Measurements from ENCODE around the gene TBL3. TPM values are rescaled to one million over a fixed set of nuclear protein-coding genes. Genes with fewer than 3 reads are reported as not detected.
A peak's percentile ranks its signal among the peaks of the same experiment; 100 is the strongest.

The TBL3 gene
- total RNA-seq, 2 experiments from 2014 or later: 12.7 to 15.5 TPM

GRCh38 chr16:1933097-1933661 lies 38.7 kb upstream of the TBL3 start:
- ATAC-seq (ENCODE audit: poor library complexity): no peak
- Histone ChIP-seq H3K9me3 (ENCODE audit: control insufficient read depth in 1 of 2, insufficient read depth in 1 of 2, low read length in 2 of 2) (no peaks in the 10 kb centered on the region), H3K27ac (ENCODE audit: low read depth in 1 of 2, low read length in 2 of 2) (no peak overlapping the region), H3K27me3 (ENCODE audit: control insufficient read depth in 1 of 2, insufficient read depth in 2 of 2, low read length in 2 of 2) (no peaks in the 10 kb centered on the region), H3K36me3 (ENCODE audit: insufficient read depth, low read length) (no peaks in the 10 kb centered on the region), H3K4me3 (ENCODE audit: low read length) (no peak overlapping the region), H3K4me1 (ENCODE audit: insufficient read depth, low read length) (peaks cover 11% of the 10 kb centered on the region)
- CTCF ChIA-PET: no interaction called here
- DNase-seq: no peak
- no peaks in the 10 kb centered on the region for H3K27me3 Mint-ChIP-seq
- H3K9me3 Mint-ChIP-seq: no peaks in the 10 kb centered on the region
- H3K4me1 Mint-ChIP-seq (ENCODE audit: low read depth): no peaks in the 10 kb centered on the region
- H3K27ac Mint-ChIP-seq: no peak overlapping the region
- H3K36me3 Mint-ChIP-seq (ENCODE audit: low read depth): peaks cover 1% of the 10 kb centered on the region
- H3K4me3 Mint-ChIP-seq: no peak overlapping the region
- TF ChIP-seq, protein P1, sequence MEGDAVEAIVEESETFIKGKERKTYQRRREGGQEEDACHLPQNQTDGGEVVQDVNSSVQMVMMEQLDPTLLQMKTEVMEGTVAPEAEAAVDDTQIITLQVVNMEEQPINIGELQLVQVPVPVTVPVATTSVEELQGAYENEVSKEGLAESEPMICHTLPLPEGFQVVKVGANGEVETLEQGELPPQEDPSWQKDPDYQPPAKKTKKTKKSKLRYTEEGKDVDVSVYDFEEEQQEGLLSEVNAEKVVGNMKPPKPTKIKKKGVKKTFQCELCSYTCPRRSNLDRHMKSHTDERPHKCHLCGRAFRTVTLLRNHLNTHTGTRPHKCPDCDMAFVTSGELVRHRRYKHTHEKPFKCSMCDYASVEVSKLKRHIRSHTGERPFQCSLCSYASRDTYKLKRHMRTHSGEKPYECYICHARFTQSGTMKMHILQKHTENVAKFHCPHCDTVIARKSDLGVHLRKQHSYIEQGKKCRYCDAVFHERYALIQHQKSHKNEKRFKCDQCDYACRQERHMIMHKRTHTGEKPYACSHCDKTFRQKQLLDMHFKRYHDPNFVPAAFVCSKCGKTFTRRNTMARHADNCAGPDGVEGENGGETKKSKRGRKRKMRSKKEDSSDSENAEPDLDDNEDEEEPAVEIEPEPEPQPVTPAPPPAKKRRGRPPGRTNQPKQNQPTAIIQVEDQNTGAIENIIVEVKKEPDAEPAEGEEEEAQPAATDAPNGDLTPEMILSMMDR (IDR thresholded peaks at IDR 0.05): no peak
- intact Hi-C loops (cut with DNase I, micrococcal nuclease): no loop called here
- POLR2A ChIA-PET: no interaction called here

- no peak overlapping the region for H3K27ac Mint-ChIP-seq
- DNase-seq (no peak), ATAC-seq (ENCODE audit: poor library complexity) (no peak)
- Histone ChIP-seq H3K27me3 (ENCODE audit: control insufficient read depth in 1 of 2, insufficient read depth in 2 of 2, low read length in 2 of 2) (no peaks in the 10 kb centered on the region), H3K36me3 (ENCODE audit: insufficient read depth, low read length) (peaks cover 20% of the 10 kb centered on the region), H3K4me3 (ENCODE audit: low read length) (no peak overlapping the region), H3K9me3 (ENCODE audit: control insufficient read depth in 1 of 2, insufficient read depth in 1 of 2, low read length in 2 of 2) (no peaks in the 10 kb centered on the region), H3K27ac (ENCODE audit: low read depth in 1 of 2, low read length in 2 of 2) (no peak overlapping the region), H3K4me1 (ENCODE audit: insufficient read depth, low read length) (peaks cover 9% of the 10 kb centered on the region)
- no peaks in the 10 kb centered on the region for H3K27me3 Mint-ChIP-seq
- ChIA-PET CTCF (no interaction called here), POLR2A (no interaction called here)
- peaks cover 6% of the 10 kb centered on the region for H3K36me3 Mint-ChIP-seq (ENCODE audit: low read depth)
- no peaks in the 10 kb centered on the region for H3K9me3 Mint-ChIP-seq
- TF ChIP-seq, protein P1 (IDR thresholded peaks at IDR 0.05): no peak
- intact Hi-C loops (cut with DNase I, micrococcal nuclease): no loop called here
- no peaks in the 10 kb centered on the region for H3K4me1 Mint-ChIP-seq (ENCODE audit: low read depth)
- H3K4me3 Mint-ChIP-seq: no peak overlapping the region
Measured at GRCh38 chr16:1936945-1937479, 34.8 kb upstream of the TBL3 start.

DNA sequence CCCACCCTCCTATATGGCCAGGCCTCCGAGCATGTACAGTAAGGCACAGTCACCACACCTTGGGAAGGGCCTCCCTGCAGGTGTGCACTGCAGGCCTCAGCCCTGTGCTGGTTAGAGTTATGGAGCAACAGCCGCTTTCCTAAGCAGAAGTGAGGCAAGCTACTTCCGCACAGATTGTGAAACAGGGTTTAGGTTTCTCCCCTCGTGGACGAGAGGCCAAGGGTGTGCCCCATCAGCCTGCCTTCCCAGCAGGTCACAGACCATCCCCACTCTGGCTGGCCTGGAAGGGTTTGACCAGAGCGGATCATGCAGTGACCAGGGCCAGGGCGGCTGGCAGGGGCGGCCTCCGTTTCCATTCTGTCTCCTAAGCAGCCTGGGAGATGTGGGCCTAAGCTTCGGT lies 33.5 kb upstream of the TBL3 start:
- no peaks in the 10 kb centered on the region for H3K27me3 Mint-ChIP-seq
- DNase-seq (peak in 2 of 14 experiments; percentile 47 to 56), ATAC-seq (ENCODE audit: poor library complexity) (no peak)
- peaks cover 11% of the 10 kb centered on the region for H3K36me3 Mint-ChIP-seq (ENCODE audit: low read depth)
- ChIA-PET CTCF (no interaction called here), POLR2A (no interaction called here)
- peaks cover 20% of the 10 kb centered on the region for H3K36me3 ChIP-seq (ENCODE audit: insufficient read depth, low read length)
- H3K9me3 ChIP-seq (ENCODE audit: control insufficient read depth in 1 of 2, insufficient read depth in 1 of 2, low read length in 2 of 2): no peaks in the 10 kb centered on the region
- H3K4me3 ChIP-seq (ENCODE audit: low read length): no peak overlapping the region
- no peak overlapping the region for H3K4me3 Mint-ChIP-seq
- H3K27me3 ChIP-seq (ENCODE audit: control insufficient read depth in 1 of 2, insufficient read depth in 2 of 2, low read length in 2 of 2): no peaks in the 10 kb centered on the region
- H3K27ac Mint-ChIP-seq: no peak overlapping the region
- peaks cover 5% of the 10 kb centered on the region for H3K4me1 Mint-ChIP-seq (ENCODE audit: low read depth)
- TF ChIP-seq, protein P1 (IDR thresholded peaks at IDR 0.05): no peak
- no peak overlapping the region for H3K27ac ChIP-seq (ENCODE audit: low read depth in 1 of 2, low read length in 2 of 2)
- peaks cover 20% of the 10 kb centered on the region for H3K4me1 ChIP-seq (ENCODE audit: insufficient read depth, low read length)
- intact Hi-C loops (cut with DNase I, micrococcal nuclease): no loop called here
- no peaks in the 10 kb centered on the region for H3K9me3 Mint-ChIP-seq

Measured in CD4-positive, alpha-beta T cell (primary cell).